ENCODE results near the gene SGMS2. TPM values are rescaled to one million over a fixed set of nuclear protein-coding genes. Genes with fewer than 3 reads are reported as not detected.

Gene SGMS2
- 10 to 100 TPM; 50.3 to 55.9 TPM for total RNA-seq
- long read RNA-seq, full-length matches to known transcripts, result 4 of 19 reads
- long read RNA-seq, partial matches to known transcripts, result 3 of 19 reads
- long read RNA-seq, other reads (novel, unspliced or antisense), result 12 of 19 reads

- ATAC-seq (peak; percentile 82), DNase-seq (peak; percentile 85 to 92)
- intact Hi-C loops (cut with DNase I, micrococcal nuclease), result no loop called here
Measured at GRCh38 chr4:107824350-107825071, at the start of gene SGMS2. Gene SGMS2 (plus strand): TSS chr4:107824932. CDS start chr4:107895554, 70,622 bp downstream.

- ATAC-seq (no peak), DNase-seq (no peak)
- intact Hi-C loops (cut with DNase I, micrococcal nuclease), result no loop called here
Measured at GRCh38 chr4:107777890-107778289, 46.8 kb upstream of the SGMS2 start.

GRCh38 chr4:107778784-107779530 lies 45.8 kb upstream of the SGMS2 start:
- DNase-seq, result no peak
- ATAC-seq, result no peak
- intact Hi-C loops (cut with DNase I, micrococcal nuclease), result no loop called here

- DNase-seq (peak in 1 of 2 donors; percentile 39), ATAC-seq (no peak)
- intact Hi-C loops (cut with DNase I, micrococcal nuclease), result no loop called here
Measured at GRCh38 chr4:107780665-107781064, 44.1 kb upstream of the SGMS2 start.

GRCh38 chr4:107791902-107792301 lies 32.8 kb upstream of the SGMS2 start:
- ATAC-seq, result peak; percentile 55
- no peak for DNase-seq
- intact Hi-C loops (cut with DNase I, micrococcal nuclease), result no loop called here

GRCh38 chr4:107792711-107793110 lies 32.0 kb upstream of the SGMS2 start:
- intact Hi-C loops (cut with DNase I, micrococcal nuclease), result no loop called here
- DNase-seq (no peak), ATAC-seq (peak; percentile 49)

GRCh38 chr4:107793996-107794395 lies 30.7 kb upstream of the SGMS2 start:
- ATAC-seq, result peak; percentile 95
- intact Hi-C loops (cut with DNase I, micrococcal nuclease), result no loop called here
- peak; percentile 25 to 76 for DNase-seq

GRCh38 chr4:107799669-107800450 lies 24.9 kb upstream of the SGMS2 start:
- DNase-seq, result peak; percentile 62 to 68
- ATAC-seq, result peak; percentile 91
- intact Hi-C loops (cut with DNase I, micrococcal nuclease), result no loop called here

- intact Hi-C loops (cut with DNase I, micrococcal nuclease), result no loop called here
- ATAC-seq (peak; percentile 35), DNase-seq (no peak)
Measured at GRCh38 chr4:107800706-107801105, 24.0 kb upstream of the SGMS2 start.

- DNase-seq (no peak), ATAC-seq (peak; percentile 36)
- intact Hi-C loops (cut with DNase I, micrococcal nuclease), result no loop called here
Measured at GRCh38 chr4:107801766-107802211, 22.9 kb upstream of the SGMS2 start.

GRCh38 chr4:107804956-107805355 lies 19.8 kb upstream of the SGMS2 start:
- intact Hi-C loops (cut with DNase I, micrococcal nuclease), result no loop called here
- no peak for ATAC-seq

GRCh38 chr4:107806196-107806595 lies 18.5 kb upstream of the SGMS2 start:
- ATAC-seq (no peak), DNase-seq (no peak)
- intact Hi-C loops (cut with DNase I, micrococcal nuclease), result no loop called here

More at GRCh38 chr4:107804956-107805355, 19.8 kb upstream of the SGMS2 start:
- DNase-seq, result no peak

GRCh38 chr4:107808572-107808971 lies 16.2 kb upstream of the SGMS2 start:
- DNase-seq (no peak), ATAC-seq (peak; percentile 34)
- intact Hi-C loops (cut with DNase I, micrococcal nuclease), result no loop called here

GRCh38 chr4:107809210-107809609 lies 15.5 kb upstream of the SGMS2 start:
- intact Hi-C loops (cut with DNase I, micrococcal nuclease), result no loop called here
- ATAC-seq (peak; percentile 85), DNase-seq (no peak)

GRCh38 chr4:107814758-107815157 lies 10.0 kb upstream of the SGMS2 start:
- intact Hi-C loops (cut with DNase I, micrococcal nuclease), result no loop called here
- ATAC-seq (peak; percentile 77), DNase-seq (no peak)

GRCh38 chr4:107815158-107815557 lies 9.6 kb upstream of the SGMS2 start:
- DNase-seq (no peak), ATAC-seq (peak; percentile 68)
- intact Hi-C loops (cut with DNase I, micrococcal nuclease), result no loop called here

- intact Hi-C loops (cut with DNase I, micrococcal nuclease), result no loop called here
- ATAC-seq, result no peak
Measured at GRCh38 chr4:107818301-107818910, 6.3 kb upstream of the SGMS2 start.

GRCh38 chr4:107823870-107824349 lies 822 bp upstream of the SGMS2 start:
- no peak for ATAC-seq
- intact Hi-C loops (cut with DNase I, micrococcal nuclease), result no loop called here
- DNase-seq, result no peak

More at GRCh38 chr4:107818301-107818910, 6.3 kb upstream of the SGMS2 start:
- no peak for DNase-seq
